Measurements from ENCODE around the gene PTGDR2.

DNA sequence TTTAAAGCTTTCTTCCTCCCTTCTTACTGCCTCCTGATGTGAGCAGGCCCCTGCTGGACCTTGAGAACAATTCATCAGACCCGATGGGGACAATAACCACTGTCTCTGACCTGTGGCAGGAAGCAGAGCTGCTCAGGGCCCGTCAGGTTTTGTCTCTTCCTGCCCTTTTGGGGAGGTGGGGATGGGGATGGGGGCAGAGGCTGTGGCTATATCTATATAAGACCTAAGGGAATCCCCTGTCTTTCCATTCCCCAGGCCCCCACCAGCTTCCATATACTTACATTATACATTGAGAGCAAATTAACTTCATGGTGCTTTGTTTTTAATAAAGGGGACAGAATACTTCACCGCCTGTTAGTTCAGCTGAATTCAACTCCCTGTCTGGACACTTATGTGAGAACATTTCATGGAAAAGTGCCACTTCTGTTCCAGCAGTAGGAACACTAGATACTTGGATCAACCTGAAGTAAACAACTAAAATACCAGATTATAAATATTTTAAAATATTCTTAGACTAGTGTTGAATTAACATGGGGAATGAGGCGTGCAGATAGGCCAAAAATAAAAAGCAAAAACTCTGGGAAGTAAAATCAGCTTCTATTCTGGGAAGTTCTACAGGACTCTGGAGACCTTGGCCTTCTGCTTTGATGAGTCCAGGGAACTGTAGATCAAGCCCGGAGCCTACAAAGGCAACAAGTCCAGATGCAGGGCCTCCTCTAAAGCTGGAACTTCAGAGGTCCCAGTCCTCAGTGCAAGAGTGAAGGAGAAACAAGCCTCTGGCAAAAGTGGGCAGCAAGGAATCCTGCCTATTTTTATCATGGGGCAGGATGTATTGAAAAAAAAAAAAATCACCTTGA, 22.7 kb upstream of the PTGDR2 start:
- TF ChIP-seq THRAP3 (IDR thresholded peaks at IDR 0.05; ENCODE audit: borderline replicate concordance) (no peak), DIDO1 (tag; IDR thresholded peaks at IDR 0.05; ENCODE audit: low read depth) (no peak), TEAD4 (IDR thresholded peaks at IDR 0.05; ENCODE audit: low read length) (no peak), TEAD4 (CRISPR knock-in tag; IDR thresholded peaks at IDR 0.05; ENCODE audit: borderline replicate concordance) (no peak), ARID2 (IDR thresholded peaks at IDR 0.05) (no peak), ZNF311 (CRISPR knock-in tag; IDR thresholded peaks at IDR 0.05) (no peak), HNRNPUL1 (IDR thresholded peaks at IDR 0.05; ENCODE audit: low read length) (no peak), PRMT5 (CRISPR knock-in tag; IDR thresholded peaks at IDR 0.05) (no peak), MXI1 (IDR thresholded peaks at IDR 0.05; ENCODE audit: low read depth, low read length) (no peak), BACH1 (tag; IDR thresholded peaks at IDR 0.05) (no peak), ZNF165 (CRISPR knock-in tag; IDR thresholded peaks at IDR 0.05; ENCODE audit: borderline replicate concordance) (no peak), ZNF57 (CRISPR knock-in tag; IDR thresholded peaks at IDR 0.05) (no peak), HDAC2 (IDR thresholded peaks at IDR 0.05) (no peak), BRF1 (IDR thresholded peaks at IDR 0.05; ENCODE audit: borderline replicate concordance, extremely low read depth, insufficient read length) (no peak)
- TF ChIP-seq, protein P1, sequence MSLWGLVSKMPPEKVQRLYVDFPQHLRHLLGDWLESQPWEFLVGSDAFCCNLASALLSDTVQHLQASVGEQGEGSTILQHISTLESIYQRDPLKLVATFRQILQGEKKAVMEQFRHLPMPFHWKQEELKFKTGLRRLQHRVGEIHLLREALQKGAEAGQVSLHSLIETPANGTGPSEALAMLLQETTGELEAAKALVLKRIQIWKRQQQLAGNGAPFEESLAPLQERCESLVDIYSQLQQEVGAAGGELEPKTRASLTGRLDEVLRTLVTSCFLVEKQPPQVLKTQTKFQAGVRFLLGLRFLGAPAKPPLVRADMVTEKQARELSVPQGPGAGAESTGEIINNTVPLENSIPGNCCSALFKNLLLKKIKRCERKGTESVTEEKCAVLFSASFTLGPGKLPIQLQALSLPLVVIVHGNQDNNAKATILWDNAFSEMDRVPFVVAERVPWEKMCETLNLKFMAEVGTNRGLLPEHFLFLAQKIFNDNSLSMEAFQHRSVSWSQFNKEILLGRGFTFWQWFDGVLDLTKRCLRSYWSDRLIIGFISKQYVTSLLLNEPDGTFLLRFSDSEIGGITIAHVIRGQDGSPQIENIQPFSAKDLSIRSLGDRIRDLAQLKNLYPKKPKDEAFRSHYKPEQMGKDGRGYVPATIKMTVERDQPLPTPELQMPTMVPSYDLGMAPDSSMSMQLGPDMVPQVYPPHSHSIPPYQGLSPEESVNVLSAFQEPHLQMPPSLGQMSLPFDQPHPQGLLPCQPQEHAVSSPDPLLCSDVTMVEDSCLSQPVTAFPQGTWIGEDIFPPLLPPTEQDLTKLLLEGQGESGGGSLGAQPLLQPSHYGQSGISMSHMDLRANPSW (CRISPR knock-in tag; IDR thresholded peaks at IDR 0.05) = no peak

Data from K562 (cell line).